GM19372 (cell line): ENCODE measurements around the gene G6PC3.

Experiments
- ATAC-seq: cut with Tn5 transposase; IDR thresholded peaks from one replicate; pipeline ENCODE4 v1.9.1; 2021; ENCODE audit warnings: mild to moderate bottlenecking, low read depth, moderate library complexity; ENCODE audit not compliant: unreplicated experiment

The G6PC3 gene

DNA sequence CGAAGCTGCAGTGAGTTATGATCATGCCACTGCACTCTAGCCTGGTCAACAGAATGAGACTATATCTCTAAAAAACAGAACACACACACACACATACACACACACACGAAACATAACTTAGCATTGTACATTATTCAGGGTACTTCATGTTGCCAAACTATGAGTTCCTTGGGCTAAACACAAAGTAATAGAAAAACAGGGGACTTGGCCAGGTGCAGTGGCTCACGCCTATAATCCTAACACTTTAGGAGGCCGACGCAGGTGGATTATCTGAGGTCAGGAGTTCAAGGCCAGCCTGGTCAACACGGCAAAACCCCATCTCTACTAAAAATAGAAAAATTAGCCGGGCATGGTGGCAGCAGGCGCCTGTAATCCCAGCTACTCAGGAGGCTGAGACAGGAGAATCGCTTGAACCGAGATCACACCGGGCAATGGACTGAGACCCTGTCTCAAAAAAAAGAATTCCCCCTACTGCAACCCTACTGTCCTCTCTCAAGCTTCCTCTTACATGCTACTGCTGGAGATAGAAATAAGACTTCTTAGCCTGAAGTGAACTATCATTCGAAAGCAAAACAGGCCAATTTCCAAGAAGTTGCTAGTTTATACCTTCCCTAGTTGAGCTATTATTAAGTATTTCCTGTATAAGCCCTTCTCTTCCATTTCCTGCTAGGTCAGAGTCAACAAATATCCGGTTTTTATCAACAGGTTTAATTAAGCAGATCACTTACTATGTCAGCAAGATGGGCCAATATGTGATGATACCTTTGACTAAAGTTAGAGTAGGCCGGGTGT lies 11.2 kb upstream of the G6PC3 start:
- ATAC-seq: no peak

- ATAC-seq: no peak
These were observed 9.1 kb upstream of the G6PC3 start for GRCh38 chr17:44061446-44061845.

DNA sequence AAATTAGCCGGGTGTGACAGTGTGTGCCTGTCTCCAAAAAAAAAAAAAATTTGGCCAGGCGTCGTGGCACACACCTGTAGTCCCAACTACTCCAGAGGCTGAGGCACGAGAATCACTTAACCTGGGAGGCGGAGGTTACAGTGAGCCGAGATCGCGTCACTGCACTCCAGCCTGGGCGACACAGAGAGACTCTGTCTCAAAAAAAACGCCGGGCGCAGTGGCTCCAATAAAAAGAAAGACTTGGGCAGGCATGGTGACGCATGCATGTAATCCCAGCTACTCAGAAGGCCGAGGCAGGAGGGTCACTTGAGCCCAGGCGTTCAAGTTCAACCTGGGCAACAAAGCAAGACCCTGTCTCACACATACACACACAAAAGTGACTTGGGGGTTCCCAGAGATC lies 7.7 kb upstream of the G6PC3 start:
- ATAC-seq: no peak

DNA sequence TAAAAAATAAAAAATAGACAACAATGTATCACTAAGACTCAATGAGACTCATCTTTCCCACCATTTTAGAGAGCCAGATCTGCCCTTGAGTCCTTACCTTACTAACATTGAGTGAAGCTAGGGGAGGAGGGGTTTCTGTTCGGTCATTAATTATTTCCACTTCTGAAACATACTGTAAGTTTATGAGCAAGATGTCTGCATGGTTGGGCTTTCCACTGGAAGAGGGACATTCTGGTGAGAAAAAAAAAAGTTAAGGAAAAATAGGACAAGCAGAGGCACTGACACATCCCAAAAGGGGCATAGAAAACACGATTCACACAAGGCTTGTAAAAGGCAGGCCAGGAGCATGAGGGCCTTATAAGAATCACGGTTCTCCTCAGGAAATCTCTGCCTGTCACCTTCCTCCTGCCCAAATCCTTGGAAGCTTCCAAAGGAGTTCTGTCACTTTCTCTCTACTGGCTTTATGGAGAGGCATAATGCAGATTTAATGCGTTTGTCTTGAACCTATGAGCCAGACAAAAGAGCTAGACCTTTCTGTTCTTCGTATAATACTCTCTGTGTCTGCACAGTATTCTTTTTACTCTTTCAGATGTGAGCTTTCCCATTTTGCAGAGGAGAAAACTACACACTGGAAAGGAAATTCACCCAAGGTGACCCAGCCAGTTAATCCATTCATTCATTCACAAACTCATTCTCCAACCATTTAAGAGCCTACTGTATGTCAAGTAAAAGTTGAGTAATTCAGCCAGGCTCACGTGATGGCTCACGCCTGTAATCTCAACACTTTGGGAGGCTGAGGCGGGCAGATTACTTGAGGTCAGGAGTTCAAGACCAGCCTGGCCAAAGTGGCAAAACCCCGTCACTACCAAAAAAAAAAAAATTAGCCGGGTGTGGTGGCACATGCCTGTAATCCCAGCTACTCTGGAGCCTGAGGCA lies 6.6 kb upstream of the G6PC3 start:
- ATAC-seq: no peak

DNA sequence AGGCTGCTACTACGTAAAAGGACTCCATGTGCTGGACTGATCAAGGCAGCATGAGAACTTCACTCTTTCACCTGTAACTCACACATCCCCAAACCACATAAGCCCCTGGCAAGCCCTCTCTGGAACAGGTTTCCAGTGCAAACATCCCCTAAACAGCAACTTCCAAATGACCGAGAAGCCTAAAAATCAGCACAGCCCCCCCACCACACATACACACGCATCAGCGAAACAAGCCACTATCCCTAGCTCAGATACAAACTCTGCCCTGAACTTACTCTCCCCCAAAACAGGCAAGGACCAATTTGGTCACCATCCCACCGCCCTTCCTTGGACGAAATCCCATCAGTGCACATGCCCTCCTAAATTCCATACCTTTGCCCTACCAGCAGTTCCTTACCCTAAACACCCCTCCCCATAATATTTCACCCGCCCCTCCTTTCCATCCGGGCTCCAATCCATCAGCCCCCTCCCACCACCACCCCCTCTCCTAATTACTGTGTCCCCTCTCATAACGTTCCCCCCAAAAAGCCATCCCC lies 4.8 kb upstream of the G6PC3 start:
- ATAC-seq: no peak

GRCh38 chr17:44066204-44066930 lies 4.2 kb upstream of the G6PC3 start, which contains the start of gene LSM12:
Gene LSM12 (minus strand): TSS chr17:44066671. CDS start chr17:44066587, 84 bp downstream.
- ATAC-seq: peak; percentile 50

DNA sequence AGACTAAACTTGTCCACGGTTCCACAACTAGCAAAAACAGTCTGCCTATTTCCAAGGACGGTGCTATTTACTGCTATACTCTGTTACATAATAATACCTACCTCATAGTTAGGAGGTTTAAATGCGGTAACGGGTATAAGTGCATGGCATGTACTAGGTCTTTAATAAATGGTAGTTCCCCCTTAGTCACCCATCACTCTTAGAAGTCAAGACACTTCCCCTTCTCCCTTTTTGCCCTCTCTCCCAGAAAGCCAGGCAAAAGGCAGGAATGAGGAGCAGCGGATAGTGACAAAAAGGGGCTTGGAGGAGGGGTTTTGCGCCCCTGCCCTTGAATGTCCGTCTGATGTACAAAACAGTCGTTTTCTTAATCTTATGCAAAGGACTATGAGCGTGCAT lies 3.0 kb upstream of the G6PC3 start:
- ATAC-seq: no peak

DNA sequence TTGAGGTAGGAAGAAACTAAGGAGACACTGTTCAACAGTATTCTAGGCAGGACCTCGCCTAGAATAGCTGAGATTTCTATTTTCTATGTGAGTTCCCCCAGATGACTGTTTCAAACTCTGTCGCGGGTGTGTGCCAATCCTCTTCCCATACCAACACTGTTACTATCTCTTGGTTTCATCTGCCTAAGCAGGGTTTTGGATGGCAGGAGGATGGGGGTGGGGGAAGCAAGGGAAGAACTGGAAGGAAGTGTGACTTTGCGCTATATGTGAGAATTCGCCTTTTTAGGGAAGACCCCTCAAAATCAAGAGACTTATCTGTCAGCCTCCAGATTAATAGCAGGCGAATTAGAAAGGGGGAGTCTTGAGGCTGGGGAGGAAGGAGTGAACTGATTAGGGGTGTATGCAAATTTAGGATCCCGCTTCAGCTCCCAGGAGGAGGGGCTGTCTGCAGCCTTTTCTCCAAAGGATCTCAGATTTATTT lies 521 bp upstream of the G6PC3 start:
- ATAC-seq: no peak

DNA sequence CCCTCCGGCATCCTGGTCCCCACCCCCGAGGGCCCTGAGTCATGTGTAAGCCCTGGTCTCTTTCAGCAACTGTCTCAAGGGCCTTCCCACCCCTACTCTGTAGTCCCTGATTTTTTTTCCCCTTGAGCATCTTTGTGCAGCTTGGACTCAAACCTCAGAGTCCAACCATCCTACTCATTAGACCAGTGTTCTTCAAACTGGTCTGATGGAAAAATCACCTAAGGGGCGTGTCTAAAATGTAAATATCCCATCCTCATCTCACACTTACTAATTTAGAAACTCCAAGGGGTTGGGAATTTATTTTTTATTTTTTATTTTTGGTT lies 624 bp downstream of the G6PC3 start:
- ATAC-seq: no peak

- no peak for ATAC-seq
These were observed 1.2 kb downstream of the G6PC3 start for GRCh38 chr17:44071772-44072171.

GRCh38 chr17:44074231-44074910 lies 3.8 kb downstream of the G6PC3 start:
- no peak for ATAC-seq

DNA sequence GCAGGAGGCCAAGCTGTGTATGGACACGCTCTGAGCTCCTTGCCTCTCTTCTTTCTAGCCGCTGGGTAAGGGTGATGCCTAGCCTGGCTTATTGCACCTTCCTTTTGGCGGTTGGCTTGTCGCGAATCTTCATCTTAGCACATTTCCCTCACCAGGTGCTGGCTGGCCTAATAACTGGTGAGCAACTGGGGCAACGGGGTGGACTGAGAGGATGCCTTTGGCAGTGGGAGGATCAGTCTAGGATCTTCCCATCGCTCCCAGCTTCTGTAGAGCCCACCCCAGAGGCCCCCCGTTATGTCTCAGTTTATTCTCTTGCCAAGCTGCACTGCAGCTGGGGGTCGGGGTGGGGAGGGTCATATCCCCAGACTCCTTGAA lies 4.4 kb downstream of the G6PC3 start:
- ATAC-seq: no peak

DNA sequence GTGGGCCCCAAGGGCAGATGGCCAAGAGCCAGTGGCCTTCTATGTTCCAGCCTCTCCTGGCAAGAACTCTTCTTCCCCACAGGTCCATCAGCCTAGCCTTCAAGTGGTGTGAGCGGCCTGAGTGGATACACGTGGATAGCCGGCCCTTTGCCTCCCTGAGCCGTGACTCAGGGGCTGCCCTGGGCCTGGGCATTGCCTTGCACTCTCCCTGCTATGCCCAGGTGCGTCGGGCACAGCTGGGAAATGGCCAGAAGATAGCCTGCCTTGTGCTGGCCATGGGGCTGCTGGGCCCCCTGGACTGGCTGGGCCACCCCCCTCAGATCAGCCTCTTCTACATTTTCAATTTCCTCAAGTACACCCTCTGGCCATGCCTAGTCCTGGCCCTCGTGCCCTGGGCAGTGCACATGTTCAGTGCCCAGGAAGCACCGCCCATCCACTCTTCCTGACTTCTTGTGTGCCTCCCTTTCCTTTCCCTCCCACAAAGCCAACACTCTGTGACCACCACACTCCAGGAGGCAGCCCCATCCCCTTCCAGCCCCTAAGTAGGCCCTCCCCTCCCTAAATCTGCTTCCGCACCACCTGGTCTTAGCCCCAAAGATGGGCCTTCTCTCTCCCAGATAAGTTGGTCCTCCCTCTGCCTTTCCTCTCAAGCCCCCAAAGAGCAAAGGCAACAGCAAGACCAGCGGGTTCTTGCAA lies 5.2 kb downstream of the G6PC3 start:
- ATAC-seq: no peak

DNA sequence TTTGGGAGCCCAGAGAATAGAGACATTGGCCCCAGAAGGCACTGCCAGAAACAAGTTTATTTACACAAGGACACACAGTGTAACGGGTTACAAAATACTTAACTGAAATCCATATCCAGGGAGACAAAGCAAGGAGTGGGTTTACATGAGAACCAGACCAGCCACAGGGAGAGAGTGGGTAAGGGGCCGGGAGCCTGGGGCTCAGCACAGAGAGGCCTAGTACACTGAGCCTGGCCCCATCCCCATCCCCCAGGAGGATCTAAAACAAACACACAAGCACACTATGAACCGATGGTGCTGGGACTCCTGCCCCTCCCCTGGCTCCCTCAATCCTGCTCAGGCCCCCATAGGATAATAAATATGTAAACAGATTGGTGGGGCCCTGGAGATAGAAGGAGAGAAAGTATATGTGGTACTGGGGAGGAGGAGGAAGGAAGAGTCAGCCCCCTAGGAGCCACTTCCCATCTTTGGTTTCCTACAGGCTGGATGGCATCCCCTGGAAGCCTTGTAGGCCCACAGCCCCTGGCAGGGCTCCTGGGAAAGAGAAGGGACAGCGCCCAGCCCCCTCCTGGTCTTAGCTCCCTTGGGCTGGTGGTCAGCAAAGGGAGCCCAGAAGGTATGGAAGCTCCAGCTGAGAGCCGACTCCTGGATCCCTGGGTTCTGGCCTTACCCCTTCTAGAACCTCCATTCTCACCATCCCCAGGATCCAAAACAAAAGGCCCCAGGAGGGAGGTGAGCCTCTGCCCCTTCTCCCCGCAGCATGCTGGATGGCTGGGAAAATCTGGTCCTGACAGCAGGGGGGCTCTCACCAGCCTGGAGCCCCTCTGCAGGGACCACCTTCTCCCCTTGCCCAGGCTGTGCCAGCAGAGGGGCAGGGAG lies 6.4 kb downstream of the G6PC3 start:
- ATAC-seq: no peak

DNA sequence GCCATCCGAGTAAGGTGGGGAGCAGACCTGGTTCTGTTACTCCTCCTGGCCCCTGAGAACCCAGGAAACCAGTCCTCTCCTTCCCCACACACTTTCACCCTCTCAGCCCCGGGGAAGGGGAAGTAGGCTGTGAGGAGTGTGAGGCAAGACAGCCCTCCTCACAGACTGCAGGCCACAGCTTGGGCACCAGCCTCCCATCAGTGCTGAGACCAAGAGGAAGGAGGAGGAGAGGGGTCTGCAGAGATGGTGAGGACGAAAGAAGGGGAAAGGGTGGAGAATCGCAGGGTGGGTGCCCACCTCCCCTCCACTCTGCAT lies 7.0 kb downstream of the G6PC3 start:
- ATAC-seq: no peak

DNA sequence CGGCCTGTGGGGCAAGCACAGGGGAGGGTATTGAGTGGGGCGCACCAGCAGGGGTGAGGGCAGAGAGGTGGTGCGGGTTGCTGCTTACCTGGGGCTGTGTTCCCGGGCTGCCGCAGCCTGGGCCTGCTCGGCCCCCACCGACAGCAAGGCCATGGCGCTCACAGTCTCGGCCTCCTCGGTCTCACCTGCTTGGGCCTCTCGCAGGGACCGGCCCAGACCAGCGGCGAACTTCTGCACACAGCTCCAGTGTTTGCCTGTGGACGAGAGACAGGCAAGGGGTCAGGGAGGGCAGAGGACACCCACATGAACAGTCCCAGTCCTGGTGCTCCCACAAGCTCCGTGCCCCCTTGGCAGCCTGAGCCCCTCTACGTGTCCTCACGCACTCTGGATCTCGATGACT lies 7.9 kb downstream of the G6PC3 start:
- ATAC-seq: no peak

DNA sequence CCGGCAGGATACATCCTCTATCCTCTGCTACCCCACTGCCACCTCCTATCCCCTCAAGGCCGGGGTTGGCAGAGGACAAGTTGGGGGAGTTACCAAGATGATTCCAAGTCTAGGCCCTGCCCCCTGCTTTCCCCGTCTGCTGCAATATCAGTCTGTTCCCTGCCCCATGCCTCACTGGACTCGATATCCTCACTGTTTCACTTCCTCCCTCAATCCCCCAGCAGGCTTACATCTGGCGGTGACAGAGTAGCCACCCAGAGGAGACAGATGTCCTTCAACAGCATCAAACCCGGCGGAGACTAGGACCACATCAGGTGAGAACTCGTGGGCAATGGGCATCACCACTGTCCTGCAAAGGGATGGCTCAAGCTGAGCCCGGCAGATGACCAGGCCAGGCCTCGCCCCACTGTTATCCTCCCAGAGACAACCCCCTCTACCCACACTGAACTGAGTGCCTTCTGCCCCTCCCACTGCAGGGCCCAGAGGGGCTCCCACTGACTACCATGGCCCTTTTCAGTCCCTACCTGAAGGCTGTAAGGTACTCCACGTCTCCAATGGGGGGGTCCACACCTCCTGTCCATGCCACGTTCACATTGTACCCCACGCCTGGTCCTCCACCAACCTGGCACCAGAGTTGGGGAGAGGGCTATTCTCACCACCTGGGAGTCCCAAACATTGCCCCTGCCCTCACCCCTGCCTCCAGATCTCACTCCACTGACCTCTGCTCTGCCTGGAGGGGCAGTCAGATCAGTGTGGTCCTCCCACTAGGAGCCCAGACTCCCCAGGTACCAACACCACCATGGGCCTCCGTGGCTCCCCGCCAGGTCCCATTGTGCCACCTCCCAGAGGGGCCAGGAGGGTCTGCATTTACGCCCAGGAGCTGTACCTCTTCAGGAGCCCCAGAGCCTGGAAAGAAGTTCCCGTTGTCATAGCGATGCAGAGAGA lies 9.6 kb downstream of the G6PC3 start:
- ATAC-seq: no peak

DNA sequence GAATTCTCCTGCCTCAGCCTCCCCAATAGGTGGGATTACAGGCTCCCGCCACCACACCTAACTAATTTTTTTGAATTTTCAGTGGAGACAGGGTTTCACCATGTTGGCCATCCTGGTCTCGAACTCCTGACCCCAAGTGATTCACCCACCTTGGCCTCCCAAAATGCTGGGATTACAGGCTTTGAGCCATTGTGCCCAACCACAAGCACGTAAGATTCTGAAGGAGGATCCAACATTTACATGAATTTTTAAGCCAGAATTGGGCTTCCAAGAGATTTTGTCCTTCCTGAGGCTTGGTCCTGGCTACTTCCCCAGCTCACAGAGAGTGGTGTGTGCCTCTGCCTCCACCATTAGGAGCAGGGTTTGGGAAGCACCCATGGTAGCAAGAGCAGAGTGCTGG lies 11.1 kb downstream of the G6PC3 start:
- ATAC-seq: no peak
